Measurements from ENCODE around the gene ZNF860. TPM values are rescaled to one million over a fixed set of nuclear protein-coding genes. Genes with fewer than 3 reads are reported as not detected.

ZNF860 gene
- total RNA-seq, 2 donors from 2014 or later = 1.0 to 2.6 TPM

- DNase-seq (no peak), ATAC-seq (no peak)
- no peak overlapping the region for H3K4me3 ChIP-seq
- no peaks in the 10 kb centered on the region for H3K36me3 ChIP-seq (replicated peaks in 1 of 2; ENCODE audit: insufficient read depth in 1 of 2, low read depth in 2 of 2)
- H3K27ac ChIP-seq = no peak overlapping the region
- H3K27me3 ChIP-seq = no peaks in the 10 kb centered on the region
- H3K4me1 ChIP-seq = no peaks in the 10 kb centered on the region
- WGBS, 2 donors = 30% methylated on average over 1 of the region's 1 CpG
- H3K9me3 ChIP-seq = no peaks in the 10 kb centered on the region
- TF ChIP-seq CTCF (IDR thresholded peaks at IDR 0.05) = no peak
- no peak for TF ChIP-seq POLR2A (IDR thresholded peaks at IDR 0.05)
- intact Hi-C loops (cut with DNase I) = no loop called here
These were observed 14.6 kb downstream of the ZNF860 start for GRCh38 chr3:31996195-31996594.

- no peak for ATAC-seq
- 74 to 80% methylated on average over 6 of the region's 6 CpGs for WGBS, 2 donors
- Histone ChIP-seq H3K27ac (no peak overlapping the region), H3K36me3 (replicated peaks in 1 of 2; ENCODE audit: insufficient read depth in 1 of 2, low read depth in 2 of 2) (no peaks in the 10 kb centered on the region), H3K4me1 (no peaks in the 10 kb centered on the region), H3K9me3 (no peaks in the 10 kb centered on the region), H3K27me3 (no peaks in the 10 kb centered on the region), H3K4me3 (no peak overlapping the region)
- DNase-seq = no peak
- TF ChIP-seq POLR2A (IDR thresholded peaks at IDR 0.05) (no peak), CTCF (IDR thresholded peaks at IDR 0.05) (no peak)
- intact Hi-C loops (cut with DNase I) = no loop called here
These were observed 15.9 kb downstream of the ZNF860 start for GRCh38 chr3:31997500-31997899.

- Histone ChIP-seq H3K27me3 (no peaks in the 10 kb centered on the region), H3K36me3 (replicated peaks in 1 of 2; ENCODE audit: insufficient read depth in 1 of 2, low read depth in 2 of 2) (no peaks in the 10 kb centered on the region), H3K4me3 (no peak overlapping the region), H3K9me3 (no peaks in the 10 kb centered on the region), H3K4me1 (no peaks in the 10 kb centered on the region), H3K27ac (no peak overlapping the region)
- DNase-seq (no peak), ATAC-seq (no peak)
- intact Hi-C loops (cut with DNase I) = no loop called here
- no peak for TF ChIP-seq POLR2A (IDR thresholded peaks at IDR 0.05)
- no peak for TF ChIP-seq CTCF (IDR thresholded peaks at IDR 0.05)
- WGBS, 2 donors = 81 to 86% methylated on average over 7 of the region's 7 CpGs
These were observed 18.4 kb downstream of the ZNF860 start for GRCh38 chr3:31999907-32000439.

GRCh38 chr3:32000877-32001276, 19.3 kb downstream of the ZNF860 start:
- intact Hi-C loops (cut with DNase I) = no loop called here
- no peaks in the 10 kb centered on the region for H3K9me3 ChIP-seq
- H3K4me1 ChIP-seq = no peaks in the 10 kb centered on the region
- H3K36me3 ChIP-seq (replicated peaks in 1 of 2; ENCODE audit: insufficient read depth in 1 of 2, low read depth in 2 of 2) = no peaks in the 10 kb centered on the region
- no peak overlapping the region for H3K4me3 ChIP-seq
- ATAC-seq (no peak), DNase-seq (no peak)
- 82 to 95% methylated on average over 3 of the region's 3 CpGs for WGBS, 2 donors
- TF ChIP-seq POLR2A (IDR thresholded peaks at IDR 0.05) (no peak), CTCF (IDR thresholded peaks at IDR 0.05) (no peak)
- H3K27me3 ChIP-seq = no peaks in the 10 kb centered on the region
- no peak overlapping the region for H3K27ac ChIP-seq

- 52 to 64% methylated on average over 6 of the region's 6 CpGs for WGBS, 2 donors
- DNase-seq (no peak), ATAC-seq (no peak)
- TF ChIP-seq POLR2A (IDR thresholded peaks at IDR 0.05) (no peak), CTCF (IDR thresholded peaks at IDR 0.05) (no peak)
- Histone ChIP-seq H3K27ac (no peak overlapping the region), H3K4me1 (no peaks in the 10 kb centered on the region), H3K27me3 (no peaks in the 10 kb centered on the region), H3K36me3 (replicated peaks in 1 of 2; ENCODE audit: insufficient read depth in 1 of 2, low read depth in 2 of 2) (no peaks in the 10 kb centered on the region), H3K9me3 (no peaks in the 10 kb centered on the region), H3K4me3 (no peak overlapping the region)
- intact Hi-C loops (cut with DNase I) = no loop called here
These were observed 21.2 kb downstream of the ZNF860 start for GRCh38 chr3:32002561-32003368.

All from body of pancreas (tissue), 4 donors.